NB4 (cell line): ENCODE measurements around the gene SH3GL1.

Experiments used
- CTCF ChIP-seq: IDR thresholded peaks from one replicate; pipeline ENCODE4 v1.5.1; 2012; ENCODE audit warnings: low read depth, low read length
- MAX ChIP-seq: IDR thresholded peaks from 2 replicates; pipeline ENCODE4 v1.6.1; 2011; ENCODE audit warnings: low read depth, low read length

- no peak for TF ChIP-seq CTCF
- TF ChIP-seq MAX: no peak
Measured at GRCh38 chr19:4429256-4429655, 28.9 kb upstream of the SH3GL1 start.
